ES-I3 (cell line): Measurements from ENCODE around the gene SLC4A3.
"Not testable (repeated sequence)": the region's sequence is repeated elsewhere in the genome, so short reads cannot be mapped to it uniquely, and the experiment has no call there.

Source experiments
- H3K36me3 ChIP-seq: 2 replicates; pipeline ENCODE4 v1.6.1; 2013; ENCODE audit warnings: mild to moderate bottlenecking, low read length, control low read depth, moderate library complexity; ENCODE audit not compliant: insufficient read depth
- H3K4me1 ChIP-seq: 2 replicates; pipeline ENCODE4 v1.6.1; 2013; ENCODE audit warnings: mild to moderate bottlenecking, control low read depth, low read length; ENCODE audit not compliant: insufficient read depth
- H3K9ac ChIP-seq: 2 replicates; pipeline ENCODE4 v1.6.1; 2013; ENCODE audit warnings: low read depth, mild to moderate bottlenecking, low read length, moderate library complexity
- H3K9me3 ChIP-seq: 2 replicates; pipeline ENCODE4 v1.6.1; 2013; ENCODE audit warnings: mild to moderate bottlenecking, low read length, moderate library complexity; ENCODE audit not compliant: control insufficient read depth, insufficient read depth

SLC4A3 gene

GRCh38 chr2:219643084-219643473 lies 15.6 kb downstream of the SLC4A3 start:
- H3K9me3 ChIP-seq = no peaks in the 10 kb centered on the region
- peaks cover 34% of the 10 kb centered on the region for H3K4me1 ChIP-seq
- H3K36me3 ChIP-seq = no peaks in the 10 kb centered on the region
- no peak overlapping the region for H3K9ac ChIP-seq

GRCh38 chr2:219643788-219644398 lies 16.5 kb downstream of the SLC4A3 start:
- Histone ChIP-seq H3K36me3 (no peaks in the 10 kb centered on the region), H3K9ac (no peak overlapping the region), H3K4me1 (peaks cover 34% of the 10 kb centered on the region), H3K9me3 (no peaks in the 10 kb centered on the region)

- H3K4me1 ChIP-seq = peaks cover 34% of the 10 kb centered on the region
- no peaks in the 10 kb centered on the region for H3K9me3 ChIP-seq
- H3K36me3 ChIP-seq = no peaks in the 10 kb centered on the region
- no peak overlapping the region for H3K9ac ChIP-seq
Observed at GRCh38 chr2:219644801-219645480, 17.5 kb downstream of the SLC4A3 start.

GRCh38 chr2:219645631-219646527 lies 18.4 kb downstream of the SLC4A3 start:
- Histone ChIP-seq H3K4me1 (peaks cover 34% of the 10 kb centered on the region), H3K9ac (no peak overlapping the region; the same call in 1 of the 2 replicates), H3K9me3 (no peaks in the 10 kb centered on the region), H3K36me3 (no peaks in the 10 kb centered on the region)

GRCh38 chr2:219648176-219648575 lies 20.7 kb downstream of the SLC4A3 start:
- H3K36me3 ChIP-seq = no peaks in the 10 kb centered on the region
- no peaks in the 10 kb centered on the region for H3K9me3 ChIP-seq
- H3K4me1 ChIP-seq = peaks cover 24% of the 10 kb centered on the region
- no peak overlapping the region for H3K9ac ChIP-seq

- no peaks in the 10 kb centered on the region for H3K9me3 ChIP-seq
- no peaks in the 10 kb centered on the region for H3K36me3 ChIP-seq
- no peak overlapping the region for H3K9ac ChIP-seq
- H3K4me1 ChIP-seq = peaks cover 20% of the 10 kb centered on the region
Observed at GRCh38 chr2:219648963-219649362, 21.5 kb downstream of the SLC4A3 start.

GRCh38 chr2:219650426-219651248 lies 23.2 kb downstream of the SLC4A3 start:
- H3K9ac ChIP-seq = no peak overlapping the region
- no peaks in the 10 kb centered on the region for H3K9me3 ChIP-seq
- H3K4me1 ChIP-seq = peaks cover 8% of the 10 kb centered on the region
- H3K36me3 ChIP-seq = no peaks in the 10 kb centered on the region

- not testable (repeated sequence) for H3K4me1 ChIP-seq, H3K36me3 ChIP-seq, H3K9me3 ChIP-seq, H3K9ac ChIP-seq
Observed at GRCh38 chr2:219651656-219652055, 24.2 kb downstream of the SLC4A3 start.

GRCh38 chr2:219656526-219656925 lies 29.1 kb downstream of the SLC4A3 start:
- Histone ChIP-seq H3K36me3 (no peaks in the 10 kb centered on the region; the same call in 1 of the 2 replicates), H3K4me1 (no peaks in the 10 kb centered on the region), H3K9ac (no peak overlapping the region), H3K9me3 (peaks cover 6% of the 10 kb centered on the region)

GRCh38 chr2:219658196-219658846 lies 30.9 kb downstream of the SLC4A3 start:
- Histone ChIP-seq H3K9me3 (peaks cover 6% of the 10 kb centered on the region), H3K36me3 (no peaks in the 10 kb centered on the region; the same call in 1 of the 2 replicates), H3K9ac (no peak overlapping the region), H3K4me1 (peaks cover 13% of the 10 kb centered on the region)

- peaks cover 16% of the 10 kb centered on the region for H3K4me1 ChIP-seq
- no peaks in the 10 kb centered on the region; the same call in 1 of the 2 replicates for H3K36me3 ChIP-seq
- H3K9ac ChIP-seq = no peak overlapping the region
- peaks cover 6% of the 10 kb centered on the region for H3K9me3 ChIP-seq
Observed at GRCh38 chr2:219658874-219659273, 31.4 kb downstream of the SLC4A3 start.

GRCh38 chr2:219661197-219661954 lies 33.9 kb downstream of the SLC4A3 start:
- Histone ChIP-seq H3K36me3 (no peaks in the 10 kb centered on the region; the same call in 1 of the 2 replicates), H3K9me3 (peaks cover 6% of the 10 kb centered on the region), H3K9ac (no peak overlapping the region), H3K4me1 (peaks cover 16% of the 10 kb centered on the region)

GRCh38 chr2:219661955-219662395 lies 34.5 kb downstream of the SLC4A3 start:
- H3K9ac ChIP-seq = no peak overlapping the region
- no peaks in the 10 kb centered on the region; the same call in 1 of the 2 replicates for H3K36me3 ChIP-seq
- H3K4me1 ChIP-seq = peaks cover 19% of the 10 kb centered on the region
- peaks cover 6% of the 10 kb centered on the region for H3K9me3 ChIP-seq
